Measurements from ENCODE around the gene PLXNA3. TPM values are rescaled to one million over a fixed set of nuclear protein-coding genes. Genes with fewer than 3 reads are reported as not detected.

The PLXNA3 gene
- total RNA-seq, 4 donors from 2014 or later: 12.0 to 52.0 (median 29.6) TPM

DNA sequence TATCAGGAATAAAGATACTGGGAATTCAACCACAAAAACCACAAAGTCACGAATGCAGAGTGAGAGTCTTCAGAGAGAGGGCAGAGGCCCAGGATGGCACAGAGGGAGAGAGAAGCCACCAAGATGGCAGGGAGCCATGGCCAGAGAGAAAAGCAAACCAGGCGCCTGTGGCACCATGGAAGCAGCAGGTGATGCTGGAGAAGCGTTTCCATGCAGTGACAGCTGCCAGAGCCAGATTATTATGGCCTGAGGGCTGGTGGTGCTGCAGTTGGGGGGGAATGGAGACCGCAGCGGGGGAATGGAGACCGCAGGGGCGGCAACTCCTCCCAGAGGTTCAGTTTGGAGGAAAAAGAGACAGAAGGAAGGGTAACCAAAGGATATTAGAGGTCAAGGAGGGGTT, 40.9 kb upstream of the PLXNA3 start:
- Histone ChIP-seq H3K4me3 (no peak overlapping the region), H3K9me3 (no peaks in the 10 kb centered on the region), H3K4me1 (peaks cover 9% of the 10 kb centered on the region), H3K27ac (no peak overlapping the region), H3K36me3 (peaks cover 6% of the 10 kb centered on the region), H3K27me3 (no peaks in the 10 kb centered on the region)
- no peak for TF ChIP-seq POLR2AphosphoS5 (IDR thresholded peaks at IDR 0.05)
- TF ChIP-seq EP300 (IDR thresholded peaks at IDR 0.05): no peak
- TF ChIP-seq, protein P1, sequence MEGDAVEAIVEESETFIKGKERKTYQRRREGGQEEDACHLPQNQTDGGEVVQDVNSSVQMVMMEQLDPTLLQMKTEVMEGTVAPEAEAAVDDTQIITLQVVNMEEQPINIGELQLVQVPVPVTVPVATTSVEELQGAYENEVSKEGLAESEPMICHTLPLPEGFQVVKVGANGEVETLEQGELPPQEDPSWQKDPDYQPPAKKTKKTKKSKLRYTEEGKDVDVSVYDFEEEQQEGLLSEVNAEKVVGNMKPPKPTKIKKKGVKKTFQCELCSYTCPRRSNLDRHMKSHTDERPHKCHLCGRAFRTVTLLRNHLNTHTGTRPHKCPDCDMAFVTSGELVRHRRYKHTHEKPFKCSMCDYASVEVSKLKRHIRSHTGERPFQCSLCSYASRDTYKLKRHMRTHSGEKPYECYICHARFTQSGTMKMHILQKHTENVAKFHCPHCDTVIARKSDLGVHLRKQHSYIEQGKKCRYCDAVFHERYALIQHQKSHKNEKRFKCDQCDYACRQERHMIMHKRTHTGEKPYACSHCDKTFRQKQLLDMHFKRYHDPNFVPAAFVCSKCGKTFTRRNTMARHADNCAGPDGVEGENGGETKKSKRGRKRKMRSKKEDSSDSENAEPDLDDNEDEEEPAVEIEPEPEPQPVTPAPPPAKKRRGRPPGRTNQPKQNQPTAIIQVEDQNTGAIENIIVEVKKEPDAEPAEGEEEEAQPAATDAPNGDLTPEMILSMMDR (IDR thresholded peaks at IDR 0.05): no peak
- no peak for TF ChIP-seq POLR2A (IDR thresholded peaks at IDR 0.05)
- no peak for DNase-seq (ENCODE audit: low spot score in 2 of 2)
- WGBS: 63% methylated on average over 7 of the region's 7 CpGs

DNA sequence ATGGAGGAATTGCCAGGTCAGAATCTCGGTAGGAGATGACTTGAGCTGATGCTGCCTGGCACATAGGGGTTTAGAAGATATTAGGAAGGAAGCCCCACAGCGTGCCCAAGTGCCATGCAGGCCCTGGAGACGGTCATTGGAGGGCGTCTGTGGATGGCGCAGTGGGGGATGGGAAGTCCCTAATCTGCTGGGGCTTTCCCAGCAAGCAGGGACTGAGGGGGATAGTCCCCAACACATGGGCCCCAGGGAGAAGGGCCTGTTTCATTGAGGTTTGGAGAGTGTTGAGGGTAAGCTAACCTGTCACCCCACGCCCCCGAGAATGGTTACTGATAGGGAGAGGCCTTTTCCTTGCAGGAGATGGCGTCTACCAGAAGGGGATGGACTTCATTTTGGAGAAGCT, 38.9 kb upstream of the PLXNA3 start:
- Histone ChIP-seq H3K4me1 (no peaks in the 10 kb centered on the region), H3K9me3 (no peaks in the 10 kb centered on the region), H3K4me3 (no peak overlapping the region), H3K36me3 (peaks cover 6% of the 10 kb centered on the region), H3K27me3 (no peaks in the 10 kb centered on the region), H3K27ac (no peak overlapping the region)
- DNase-seq (ENCODE audit: low spot score in 2 of 2): no peak
- 79% methylated on average over 7 of the region's 8 CpGs for whole genome bisulfite sequencing
- no peak for TF ChIP-seq POLR2AphosphoS5 (IDR thresholded peaks at IDR 0.05)
- TF ChIP-seq, protein P1 (IDR thresholded peaks at IDR 0.05): no peak
- no peak for TF ChIP-seq POLR2A (IDR thresholded peaks at IDR 0.05)
- TF ChIP-seq EP300 (IDR thresholded peaks at IDR 0.05): no peak

GRCh38 chrX:154419688-154420401, 38.2 kb upstream of the PLXNA3 start:
- no peak overlapping the region for H3K27ac ChIP-seq
- no peaks in the 10 kb centered on the region for H3K9me3 ChIP-seq
- H3K4me1 ChIP-seq: no peaks in the 10 kb centered on the region
- no peak for TF ChIP-seq POLR2A (IDR thresholded peaks at IDR 0.05)
- no peak for TF ChIP-seq POLR2AphosphoS5 (IDR thresholded peaks at IDR 0.05)
- TF ChIP-seq EP300 (IDR thresholded peaks at IDR 0.05): no peak
- TF ChIP-seq, protein P1 (IDR thresholded peaks at IDR 0.05): no peak
- H3K36me3 ChIP-seq: peaks cover 6% of the 10 kb centered on the region
- no peaks in the 10 kb centered on the region for H3K27me3 ChIP-seq
- no peak for DNase-seq (ENCODE audit: low spot score in 2 of 2)
- WGBS: no CpG with 5 or more reads among the region's 19 CpGs
- no peak overlapping the region for H3K4me3 ChIP-seq

DNA sequence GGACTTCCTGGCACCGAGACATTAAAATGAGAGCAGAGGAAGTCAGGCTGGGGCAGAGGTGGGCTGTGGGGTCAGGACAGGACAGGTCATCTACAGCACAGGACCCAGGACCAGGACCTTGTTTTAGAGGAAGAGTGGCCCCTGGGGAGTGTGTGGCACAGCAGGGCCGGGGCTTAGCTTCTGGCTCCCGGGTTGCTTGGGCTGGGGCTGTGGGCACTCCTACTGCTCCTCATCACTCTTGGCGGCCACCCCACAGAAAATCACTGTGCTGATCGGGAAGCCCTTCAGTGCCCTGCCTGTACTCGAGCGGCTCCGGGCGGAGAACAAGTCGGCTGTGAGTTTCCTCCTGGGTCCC, 37.7 kb upstream of the PLXNA3 start:
- H3K9me3 ChIP-seq: no peaks in the 10 kb centered on the region
- no peak overlapping the region for H3K27ac ChIP-seq
- 57% methylated on average over 1 of the region's 10 CpGs for WGBS
- peaks cover 6% of the 10 kb centered on the region for H3K36me3 ChIP-seq
- no peaks in the 10 kb centered on the region for H3K4me1 ChIP-seq
- no peak overlapping the region for H3K4me3 ChIP-seq
- DNase-seq (ENCODE audit: low spot score in 2 of 2): no peak
- no peak for TF ChIP-seq POLR2AphosphoS5 (IDR thresholded peaks at IDR 0.05)
- TF ChIP-seq, protein P1 (IDR thresholded peaks at IDR 0.05): no peak
- no peak for TF ChIP-seq POLR2A (IDR thresholded peaks at IDR 0.05)
- TF ChIP-seq EP300 (IDR thresholded peaks at IDR 0.05): no peak
- H3K27me3 ChIP-seq: no peaks in the 10 kb centered on the region

GRCh38 chrX:154426916-154427770, 30.9 kb upstream of the PLXNA3 start:
- peak overlapping the region; percentile 69 for H3K4me3 ChIP-seq
- peaks cover 2% of the 10 kb centered on the region for H3K36me3 ChIP-seq
- no peak for TF ChIP-seq POLR2A (IDR thresholded peaks at IDR 0.05)
- no peak for TF ChIP-seq EP300 (IDR thresholded peaks at IDR 0.05)
- TF ChIP-seq, protein P1 (IDR thresholded peaks at IDR 0.05): no peak
- no peaks in the 10 kb centered on the region for H3K9me3 ChIP-seq
- H3K4me1 ChIP-seq: peaks cover 20% of the 10 kb centered on the region
- no peaks in the 10 kb centered on the region for H3K27me3 ChIP-seq
- peak overlapping the region; percentile 10 for H3K27ac ChIP-seq
- 87% methylated on average over 13 of the region's 13 CpGs for WGBS
- no peak for DNase-seq (ENCODE audit: low spot score in 2 of 2)

Data from suprapubic skin (tissue), 4 donors.